Motor neuron (in vitro differentiated cells): ENCODE results near the gene FCGR2B. TPM values are rescaled to one million over a fixed set of nuclear protein-coding genes. Genes with fewer than 3 reads are reported as not detected.
A peak's percentile ranks its signal among the peaks of the same experiment; 100 is the strongest.
"Not testable (repeated sequence)": the region's sequence is repeated elsewhere in the genome, so short reads cannot be mapped to it uniquely, and the experiment has no call there.

Source experiments
- ATAC-seq, 8 experiments: fragments of 200-7000 bp; cut with Tn5 transposase; replicated peaks in 6 of 8; 2 replicates each; pipeline ENCODE4 v1.8.0; 2021; ENCODE audit warnings: mild to moderate bottlenecking in 8 of 8, moderate library complexity in 8 of 8
- H3K27ac ChIP-seq, 2 donors: fragments of 250-450 bp; sonication (Bioruptor Pico); 2 replicates each; pipeline ENCODE4 v1.9.0; 2021; ENCODE audit warnings: antibody characterized with exemption in 2 of 2, mild to moderate bottlenecking in 2 of 2, moderate library complexity in 1 of 2
- H3K4me1 ChIP-seq, 2 donors: fragments of 250-450 bp; sonication (Bioruptor Pico); replicated peaks in 1 of 2; 2 replicates each; pipeline ENCODE4 v1.6.1; 2021; ENCODE audit warnings: antibody characterized with exemption in 2 of 2, mild to moderate bottlenecking in 2 of 2, moderate library complexity in 1 of 2
- H3K4me3 ChIP-seq, 5 donors: fragments of 250-450 bp; sonication (Bioruptor Pico); 2 replicates each; pipeline ENCODE4 v1.9.0; 2021; ENCODE audit warnings: antibody characterized with exemption in 5 of 5, mild to moderate bottlenecking in 5 of 5, moderate library complexity in 4 of 5
- WGBS, 10 experiments: fragments of 450-650 bp; shearing (Covaris generic); methylation state at CpG; one replicate each; pipeline ENCODE4 v1.0.0; 2022; 5-methylcytosine and 5-hydroxymethylcytosine counted together
- in situ Hi-C, 9 experiments: fragments of 400-800 bp; cut with MboI; loops; one replicate each; pipeline ENCODE4 v1.15.0; 2021; ENCODE audit warnings: low sequenced_read_pairs in 9 of 9, low pct_unique_long_range_greater_than_20kb in 2 of 9; ENCODE audit not compliant: unreplicated experiment in 9 of 9
- total RNA-seq, 8 experiments: library from RNA; unstranded; fragments of 300-600 nt; gene quantifications; 2 replicates each; pipeline versions ENCODE4 v1.2.3 to v1.2.4, GENCODE V29; 2022

The FCGR2B gene
- total RNA-seq, 8 experiments from 2014 or later, result 0.18 to 1.8 (median 0.44) TPM; not detected in 2

GRCh38 chr1:161661660-161662311 is 1.2 kb upstream of the FCGR2B start:
- H3K4me1 ChIP-seq, H3K4me3 ChIP-seq, H3K27ac ChIP-seq, in situ Hi-C loops: not testable (repeated sequence)
- no CpG with 5 or more reads among the region's 9 CpGs for WGBS, 10 experiments
- peak in 3 of 8 experiments; percentile 41 to 72 (median 66) for ATAC-seq

- no CpG with 5 or more reads among the region's 1 CpG for WGBS, 10 experiments
These were observed 626 bp downstream of the FCGR2B start for GRCh38 chr1:161663569-161663968.

GRCh38 chr1:161664689-161665088 is 1.7 kb downstream of the FCGR2B start:
- ATAC-seq, H3K4me3 ChIP-seq, H3K4me1 ChIP-seq, H3K27ac ChIP-seq, in situ Hi-C loops: not testable (repeated sequence)
- no CpG with 5 or more reads among the region's 4 CpGs for WGBS, 10 experiments

More at GRCh38 chr1:161663569-161663968, 626 bp downstream of the FCGR2B start:
- H3K4me3 ChIP-seq, in situ Hi-C loops, H3K27ac ChIP-seq, H3K4me1 ChIP-seq, ATAC-seq: not testable (repeated sequence)

GRCh38 chr1:161671045-161672020 is 8.4 kb downstream of the FCGR2B start:
- H3K27ac ChIP-seq, H3K4me1 ChIP-seq, in situ Hi-C loops, H3K4me3 ChIP-seq: not testable (repeated sequence)
- WGBS, 10 experiments, result 37 to 80% (median 50%) methylated on average over 2 to 6 of the region's 15 CpGs; no CpG with 5 or more reads in 5 of the 10 experiments
- ATAC-seq, result peak in 7 of 8 experiments; percentile 18 to 85 (median 62)

GRCh38 chr1:161673437-161673836 is 10.5 kb downstream of the FCGR2B start:
- H3K27ac ChIP-seq, H3K4me3 ChIP-seq, H3K4me1 ChIP-seq, in situ Hi-C loops: not testable (repeated sequence)
- no CpG with 5 or more reads among the region's 7 CpGs for WGBS, 10 experiments
- peak in 3 of 8 experiments; percentile 24 to 80 (median 76) for ATAC-seq

- in situ Hi-C loops, H3K4me1 ChIP-seq, ATAC-seq, H3K27ac ChIP-seq, H3K4me3 ChIP-seq: not testable (repeated sequence)
- WGBS, 10 experiments, result no CpG with 5 or more reads among the region's 3 CpGs
These were observed 11.5 kb downstream of the FCGR2B start for GRCh38 chr1:161674447-161674846.

- H3K27ac ChIP-seq, ATAC-seq, H3K4me3 ChIP-seq, H3K4me1 ChIP-seq, in situ Hi-C loops: not testable (repeated sequence)
- WGBS, 10 experiments, result 40% methylated on average over 1 of the region's 3 CpGs; no CpG with 5 or more reads in 9 of the 10 experiments
These were observed 12.0 kb downstream of the FCGR2B start for GRCh38 chr1:161674908-161675307.

GRCh38 chr1:161676441-161676840 is 13.5 kb downstream of the FCGR2B start:
- no peak overlapping the region for H3K27ac ChIP-seq
- H3K4me1 ChIP-seq, result no peaks in the 10 kb centered on the region
- ATAC-seq, result no peak
- 70 to 100% (median 75%) methylated on average over 1 to 2 of the region's 2 CpGs; no CpG with 5 or more reads in 6 of the 10 experiments for WGBS, 10 experiments
- H3K4me3 ChIP-seq, result no peak overlapping the region
- in situ Hi-C loops, result no loop called here

GRCh38 chr1:161676958-161677689 is 14.2 kb downstream of the FCGR2B start:
- H3K27ac ChIP-seq, result no peak overlapping the region

GRCh38 chr1:161678500-161678899 is 15.6 kb downstream of the FCGR2B start:
- in situ Hi-C loops, result no loop called here
- Histone ChIP-seq H3K4me1 (no peaks in the 10 kb centered on the region), H3K27ac (no peak overlapping the region), H3K4me3 (no peak overlapping the region)
- 73 to 100% (median 85%) methylated on average over 1 to 3 of the region's 3 CpGs; no CpG with 5 or more reads in 3 of the 10 experiments for WGBS, 10 experiments
- no peak for ATAC-seq

More at GRCh38 chr1:161676958-161677689, 14.2 kb downstream of the FCGR2B start:
- peak in 2 of 8 experiments; percentile 7 to 25 for ATAC-seq
- in situ Hi-C loops, result no loop called here
- WGBS, 10 experiments, result 40 to 100% (median 65%) methylated on average over 1 to 5 of the region's 5 CpGs; no CpG with 5 or more reads in 3 of the 10 experiments
- Histone ChIP-seq H3K4me3 (no peak overlapping the region), H3K4me1 (no peaks in the 10 kb centered on the region)

GRCh38 chr1:161681879-161682278 is 18.9 kb downstream of the FCGR2B start:
- Histone ChIP-seq H3K4me1 (no peaks in the 10 kb centered on the region), H3K27ac (no peak overlapping the region), H3K4me3 (no peak overlapping the region)
- in situ Hi-C loops, result no loop called here
- ATAC-seq, result no peak
- 41 to 77% (median 50%) methylated on average over 1 to 3 of the region's 3 CpGs for whole genome bisulfite sequencing, 10 experiments

GRCh38 chr1:161688946-161689345 is 26.0 kb downstream of the FCGR2B start:
- no peak overlapping the region for H3K27ac ChIP-seq
- in situ Hi-C loops, result no loop called here
- 43 to 88% (median 64%) methylated on average over 1 to 3 of the region's 3 CpGs for WGBS, 10 experiments
- no peak for ATAC-seq
- no peak overlapping the region for H3K4me3 ChIP-seq
- no peaks in the 10 kb centered on the region for H3K4me1 ChIP-seq

GRCh38 chr1:161691846-161692245 is 28.9 kb downstream of the FCGR2B start:
- no peak overlapping the region for H3K4me3 ChIP-seq
- H3K27ac ChIP-seq, result no peak overlapping the region
- in situ Hi-C loops, result no loop called here
- WGBS, 10 experiments, result 6 to 92% (median 62%) methylated on average over 2 to 3 of the region's 3 CpGs
- ATAC-seq, result no peak
- no peaks in the 10 kb centered on the region for H3K4me1 ChIP-seq
